ENCODE data around the gene THSD7B. TPM values are rescaled to one million over a fixed set of nuclear protein-coding genes. Genes with fewer than 3 reads are reported as not detected.

The THSD7B gene
- polyA plus RNA-seq, 2 of the 4 experiments (the other 2 are of a cell fraction), result not detected

- H3K27ac ChIP-seq, result no peak overlapping the region
- POLR2A ChIA-PET, result no interaction called here
- ATAC-seq (no peak), DNase-seq (ENCODE audit: low read depth in 1 of 2, low spot score in 1 of 2) (no peak), FAIRE-seq (no peak)
- H3K4me3 ChIP-seq, result no peak overlapping the region
- H3K4me1 ChIP-seq, result no peaks in the 10 kb centered on the region
- no peak overlapping the region for H3K4me2 ChIP-seq
- 0% methylated on average over 1 of the region's 1 CpG for WGBS (ENCODE audit: missing lambda C conversion rate)
- CTCF ChIA-PET, result no interaction called here
- H3K9me3 ChIP-seq, result no peaks in the 10 kb centered on the region
- no peak for TF ChIP-seq HDAC2 (IDR thresholded peaks at IDR 0.05)
- TF ChIP-seq BCL3 (IDR thresholded peaks at IDR 0.05), result no peak
- TF ChIP-seq POLR2A (IDR thresholded peaks at IDR 0.05; ENCODE audit: low read length), result no peak
- no peak for TF ChIP-seq FOXS1 (CRISPR knock-in tag; IDR thresholded peaks at IDR 0.05)
- no peak for TF ChIP-seq RFX5 (IDR thresholded peaks at IDR 0.05)
- TF ChIP-seq CBX2 (IDR thresholded peaks at IDR 0.05; ENCODE audit: borderline replicate concordance, low read depth), result no peak
- no peak for TF ChIP-seq ZNF302 (CRISPR knock-in tag; IDR thresholded peaks at IDR 0.05)
- no peak for TF ChIP-seq CEBPB (IDR thresholded peaks at IDR 0.05)
- no peak for TF ChIP-seq FOSB (CRISPR knock-in tag; IDR thresholded peaks at IDR 0.05)
- no peak for TF ChIP-seq REST (IDR thresholded peaks at IDR 0.05)
- no peak for TF ChIP-seq JUN (IDR thresholded peaks at IDR 0.05)
- no peak for TF ChIP-seq NPAS2 (CRISPR knock-in tag; IDR thresholded peaks at IDR 0.05; ENCODE audit: borderline replicate concordance)
- no peak for TF ChIP-seq RCOR1 (IDR thresholded peaks at IDR 0.05; ENCODE audit: low read depth, low read length)
- TF ChIP-seq, protein P1, sequence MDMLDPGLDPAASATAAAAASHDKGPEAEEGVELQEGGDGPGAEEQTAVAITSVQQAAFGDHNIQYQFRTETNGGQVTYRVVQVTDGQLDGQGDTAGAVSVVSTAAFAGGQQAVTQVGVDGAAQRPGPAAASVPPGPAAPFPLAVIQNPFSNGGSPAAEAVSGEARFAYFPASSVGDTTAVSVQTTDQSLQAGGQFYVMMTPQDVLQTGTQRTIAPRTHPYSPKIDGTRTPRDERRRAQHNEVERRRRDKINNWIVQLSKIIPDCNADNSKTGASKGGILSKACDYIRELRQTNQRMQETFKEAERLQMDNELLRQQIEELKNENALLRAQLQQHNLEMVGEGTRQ (IDR thresholded peaks at IDR 0.05), result no peak
- no peak for TF ChIP-seq PHF8 (IDR thresholded peaks at IDR 0.05; ENCODE audit: borderline replicate concordance, low read depth)
- TF ChIP-seq RARB (CRISPR knock-in tag; IDR thresholded peaks at IDR 0.05), result no peak
- no peak for TF ChIP-seq RNF2 (IDR thresholded peaks at IDR 0.05; ENCODE audit: borderline replicate concordance, low read depth)
Observed at GRCh38 chr2:137435162-137435561, 669.8 kb downstream of the THSD7B start.

DNA sequence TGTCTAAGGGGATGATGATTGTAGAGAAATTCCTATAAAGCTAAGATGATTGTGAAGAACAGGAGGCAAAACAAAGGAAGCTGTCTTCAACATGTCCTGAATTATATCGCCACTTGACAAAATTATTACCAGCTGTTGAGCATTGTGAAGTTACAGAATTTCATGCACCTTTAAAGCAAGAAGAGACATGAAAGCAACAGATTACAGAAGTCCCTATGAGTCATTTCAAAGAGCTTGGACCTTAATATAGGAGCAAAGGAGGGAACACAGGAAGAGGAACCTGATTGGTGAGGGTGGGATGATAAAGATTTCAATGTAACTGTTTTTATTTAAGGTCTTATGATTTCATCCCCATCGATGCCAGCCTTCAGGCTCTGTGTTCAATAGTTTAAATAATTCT is 672.0 kb downstream of the THSD7B start:
- WGBS (ENCODE audit: missing lambda C conversion rate), result 1% methylated on average over 2 of the region's 2 CpGs
- no peak overlapping the region for H3K4me3 ChIP-seq
- ChIA-PET POLR2A (no interaction called here), CTCF (no interaction called here)
- H3K4me2 ChIP-seq, result no peak overlapping the region
- no peaks in the 10 kb centered on the region for H3K4me1 ChIP-seq
- DNase-seq (ENCODE audit: low read depth in 1 of 2, low spot score in 1 of 2) (no peak), ATAC-seq (no peak), FAIRE-seq (no peak)
- H3K9me3 ChIP-seq, result no peaks in the 10 kb centered on the region
- TF ChIP-seq HOXB13 (CRISPR knock-in tag; IDR thresholded peaks at IDR 0.05; ENCODE audit: low read depth), result no peak
- TF ChIP-seq, protein P2, sequence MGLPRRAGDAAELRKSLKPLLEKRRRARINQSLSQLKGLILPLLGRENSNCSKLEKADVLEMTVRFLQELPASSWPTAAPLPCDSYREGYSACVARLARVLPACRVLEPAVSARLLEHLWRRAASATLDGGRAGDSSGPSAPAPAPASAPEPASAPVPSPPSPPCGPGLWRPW (IDR thresholded peaks at IDR 0.05), result no peak
- no peak for TF ChIP-seq TP53 (CRISPR knock-in tag; IDR thresholded peaks at IDR 0.05)
- TF ChIP-seq CTCF (IDR thresholded peaks at IDR 0.05), result no peak
- no peak for TF ChIP-seq GATA3 (IDR thresholded peaks at IDR 0.05; ENCODE audit: borderline replicate concordance)
- TF ChIP-seq ZC3H11A (IDR thresholded peaks at IDR 0.05), result no peak
- TF ChIP-seq PHF8 (IDR thresholded peaks at IDR 0.05; ENCODE audit: borderline replicate concordance, low read depth), result no peak
- TF ChIP-seq HOXA7 (CRISPR knock-in tag; IDR thresholded peaks at IDR 0.05), result no peak
- TF ChIP-seq POLR2A (IDR thresholded peaks at IDR 0.05; ENCODE audit: low read length), result no peak
- TF ChIP-seq EHF (CRISPR knock-in tag; IDR thresholded peaks at IDR 0.05), result no peak
- TF ChIP-seq, protein P3, sequence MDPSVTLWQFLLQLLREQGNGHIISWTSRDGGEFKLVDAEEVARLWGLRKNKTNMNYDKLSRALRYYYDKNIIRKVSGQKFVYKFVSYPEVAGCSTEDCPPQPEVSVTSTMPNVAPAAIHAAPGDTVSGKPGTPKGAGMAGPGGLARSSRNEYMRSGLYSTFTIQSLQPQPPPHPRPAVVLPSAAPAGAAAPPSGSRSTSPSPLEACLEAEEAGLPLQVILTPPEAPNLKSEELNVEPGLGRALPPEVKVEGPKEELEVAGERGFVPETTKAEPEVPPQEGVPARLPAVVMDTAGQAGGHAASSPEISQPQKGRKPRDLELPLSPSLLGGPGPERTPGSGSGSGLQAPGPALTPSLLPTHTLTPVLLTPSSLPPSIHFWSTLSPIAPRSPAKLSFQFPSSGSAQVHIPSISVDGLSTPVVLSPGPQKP (IDR thresholded peaks at IDR 0.05; ENCODE audit: low read depth, low read length), result no peak
- no peak for TF ChIP-seq MYC (IDR thresholded peaks at IDR 0.05; ENCODE audit: borderline replicate concordance, low read length)
- no peak for TF ChIP-seq RAD21 (conservative IDR thresholded peaks at IDR 0.05 in 1 of 2, IDR thresholded peaks at IDR 0.05 in 1 of 2)
- TF ChIP-seq RARB (CRISPR knock-in tag; IDR thresholded peaks at IDR 0.05), result no peak
- no peak for TF ChIP-seq HOXB5 (CRISPR knock-in tag; IDR thresholded peaks at IDR 0.05)
- no peak for TF ChIP-seq E2F6 (IDR thresholded peaks at IDR 0.05; ENCODE audit: borderline replicate concordance, low read depth)
- no peak for TF ChIP-seq RFX5 (IDR thresholded peaks at IDR 0.05)
- no peak for TF ChIP-seq FOSB (CRISPR knock-in tag; IDR thresholded peaks at IDR 0.05)
- H3K27ac ChIP-seq, result no peak overlapping the region
